NCI-H526 treated with DMSO at 0.1 percent for 48 hours (cell line): Measurements from ENCODE around the gene CPA5.

Source experiments
- DNase-seq: peaks from one replicate; lab custom pipeline; 2025; lab: John Stamatoyannopoulos, UW

Gene CPA5

GRCh38 chr7:130397051-130397757 lies 52.6 kb downstream of the CPA5 start:
- no peak for DNase-seq

GRCh38 chr7:130397758-130398073 lies 53.1 kb downstream of the CPA5 start:
- no peak for DNase-seq

- no peak for DNase-seq
Measured at GRCh38 chr7:130398526-130399090, 54.0 kb downstream of the CPA5 start.

GRCh38 chr7:130400120-130400572 lies 55.5 kb downstream of the CPA5 start:
- no peak for DNase-seq

- DNase-seq = no peak
Measured at GRCh38 chr7:130401101-130401500, 56.5 kb downstream of the CPA5 start.

GRCh38 chr7:130401578-130401977 lies 57.0 kb downstream of the CPA5 start:
- no peak for DNase-seq

GRCh38 chr7:130405003-130405402 lies 60.4 kb downstream of the CPA5 start:
- DNase-seq = no peak

GRCh38 chr7:130409067-130409711 lies 64.6 kb downstream of the CPA5 start:
- DNase-seq = no peak

GRCh38 chr7:130409712-130410072 lies 65.1 kb downstream of the CPA5 start:
- DNase-seq = no peak

GRCh38 chr7:130410868-130411541 lies 66.4 kb downstream of the CPA5 start:
- no peak for DNase-seq

- DNase-seq = no peak
Measured at GRCh38 chr7:130413201-130413600, 68.6 kb downstream of the CPA5 start.

GRCh38 chr7:130415006-130415405 lies 70.4 kb downstream of the CPA5 start:
- no peak for DNase-seq

- DNase-seq = no peak
Measured at GRCh38 chr7:130417213-130417612, 72.6 kb downstream of the CPA5 start.

GRCh38 chr7:130418306-130418705 lies 73.7 kb downstream of the CPA5 start:
- no peak for DNase-seq
